ENCODE results near the gene TMEM128.
"Not testable (repeated sequence)": the region's sequence is repeated elsewhere in the genome, so short reads cannot be mapped to it uniquely, and the experiment has no call there.

TMEM128 gene

GRCh38 chr4:4254199-4254598, 6.2 kb upstream of the TMEM128 start:
- Histone ChIP-seq H3K9ac (ENCODE audit: low read depth, low read length, poor library complexity, severe bottlenecking) (no peak overlapping the region), H3K4me2 (ENCODE audit: low read depth, low read length, poor library complexity, severe bottlenecking) (no peak overlapping the region), H3K9me3 (ENCODE audit: insufficient read depth, low read depth, low read length) (no peaks in the 10 kb centered on the region), H3K79me2 (ENCODE audit: insufficient read depth, low read length) (no peaks in the 10 kb centered on the region), H3K36me3 (ENCODE audit: insufficient read depth, low read length) (no peaks in the 10 kb centered on the region), H3K4me1 (ENCODE audit: insufficient read depth, low read length, poor library complexity, severe bottlenecking) (peaks cover under 1% of the 10 kb centered on the region), H3K4me3 (ENCODE audit: low read length, poor library complexity, severe bottlenecking) (no peak overlapping the region), H3F3A (ENCODE audit: low read depth) (no peaks in the 10 kb centered on the region), H4K20me1 (ENCODE audit: insufficient read depth, low read length, poor library complexity, severe bottlenecking) (no peaks in the 10 kb centered on the region), H2AFZ (ENCODE audit: low read length) (no peak overlapping the region), H3K27me3 (ENCODE audit: insufficient read depth, low read length, poor library complexity, severe bottlenecking) (no peaks in the 10 kb centered on the region), H3K9me2 (replicated peaks; ENCODE audit: low read depth, low read length) (no peaks in the 10 kb centered on the region)
- TF ChIP-seq EZH2phosphoT487 (IDR thresholded peaks at IDR 0.05; ENCODE audit: borderline replicate concordance) = no peak
- no peak for TF ChIP-seq CTCF (conservative IDR thresholded peaks at IDR 0.05; ENCODE audit: low read length)

GRCh38 chr4:4249866-4250265, 1.8 kb upstream of the TMEM128 start:
- Histone ChIP-seq H3K4me2 (ENCODE audit: low read depth, low read length, poor library complexity, severe bottlenecking) (no peak overlapping the region), H3K9me3 (ENCODE audit: insufficient read depth, low read depth, low read length) (no peaks in the 10 kb centered on the region), H3K9ac (ENCODE audit: low read depth, low read length, poor library complexity, severe bottlenecking) (no peak overlapping the region), H3K36me3 (ENCODE audit: insufficient read depth, low read length) (no peaks in the 10 kb centered on the region), H3K27me3 (ENCODE audit: insufficient read depth, low read length, poor library complexity, severe bottlenecking) (no peaks in the 10 kb centered on the region), H2AFZ (ENCODE audit: low read length) (no peak overlapping the region), H3K79me2 (ENCODE audit: insufficient read depth, low read length) (peaks cover 31% of the 10 kb centered on the region), H3K9me2 (replicated peaks; ENCODE audit: low read depth, low read length) (no peaks in the 10 kb centered on the region), H3F3A (ENCODE audit: low read depth) (no peaks in the 10 kb centered on the region), H3K4me3 (ENCODE audit: low read length, poor library complexity, severe bottlenecking) (no peak overlapping the region), H4K20me1 (ENCODE audit: insufficient read depth, low read length, poor library complexity, severe bottlenecking) (no peaks in the 10 kb centered on the region), H3K4me1 (ENCODE audit: insufficient read depth, low read length, poor library complexity, severe bottlenecking) (peaks cover 21% of the 10 kb centered on the region)
- TF ChIP-seq CTCF (conservative IDR thresholded peaks at IDR 0.05; ENCODE audit: low read length) (no peak), EZH2phosphoT487 (IDR thresholded peaks at IDR 0.05; ENCODE audit: borderline replicate concordance) (no peak)

- H3K4me2 ChIP-seq (ENCODE audit: low read depth, low read length, poor library complexity, severe bottlenecking) = peak overlapping the region; percentile 93
These were observed 1.3 kb upstream of the TMEM128 start for GRCh38 chr4:4249342-4249741.

GRCh38 chr4:4248885-4249203, 821 bp upstream of the TMEM128 start:
- no peaks in the 10 kb centered on the region for H4K20me1 ChIP-seq (ENCODE audit: insufficient read depth, low read length, poor library complexity, severe bottlenecking)
- no peaks in the 10 kb centered on the region for H3K9me2 ChIP-seq (replicated peaks; ENCODE audit: low read depth, low read length)
- TF ChIP-seq CTCF (conservative IDR thresholded peaks at IDR 0.05; ENCODE audit: low read length) (no peak), EZH2phosphoT487 (IDR thresholded peaks at IDR 0.05; ENCODE audit: borderline replicate concordance) (no peak)
- no peaks in the 10 kb centered on the region; the same call in 1 of the 2 replicates for H3K36me3 ChIP-seq (ENCODE audit: insufficient read depth, low read length)
- no peaks in the 10 kb centered on the region for H3K9me3 ChIP-seq (ENCODE audit: insufficient read depth, low read depth, low read length)
- peak overlapping the region; percentile 95 for H3K9ac ChIP-seq (ENCODE audit: low read depth, low read length, poor library complexity, severe bottlenecking)
- no peaks in the 10 kb centered on the region for H3K27me3 ChIP-seq (ENCODE audit: insufficient read depth, low read length, poor library complexity, severe bottlenecking)
- H3K4me2 ChIP-seq (ENCODE audit: low read depth, low read length, poor library complexity, severe bottlenecking) = peak overlapping the region; percentile 93
- H3K4me3 ChIP-seq (ENCODE audit: low read length, poor library complexity, severe bottlenecking) = peak overlapping the region; percentile 94
- peak overlapping the region; percentile 92; the same call in 1 of the 2 replicates for H2AFZ ChIP-seq (ENCODE audit: low read length)
- peaks cover 21% of the 10 kb centered on the region for H3K4me1 ChIP-seq (ENCODE audit: insufficient read depth, low read length, poor library complexity, severe bottlenecking)
- H3F3A ChIP-seq (ENCODE audit: low read depth) = no peaks in the 10 kb centered on the region
- peaks cover 31% of the 10 kb centered on the region for H3K79me2 ChIP-seq (ENCODE audit: insufficient read depth, low read length)

More at GRCh38 chr4:4249342-4249741, 1.3 kb upstream of the TMEM128 start:
- Histone ChIP-seq H3K79me2 (ENCODE audit: insufficient read depth, low read length) (peaks cover 31% of the 10 kb centered on the region), H3K4me1 (ENCODE audit: insufficient read depth, low read length, poor library complexity, severe bottlenecking) (peaks cover 21% of the 10 kb centered on the region), H3K9ac (ENCODE audit: low read depth, low read length, poor library complexity, severe bottlenecking) (peak overlapping the region; percentile 95), H3K4me3 (ENCODE audit: low read length, poor library complexity, severe bottlenecking) (peak overlapping the region; percentile 94)
- H3K9me3 ChIP-seq (ENCODE audit: insufficient read depth, low read depth, low read length); H3K36me3 ChIP-seq (ENCODE audit: insufficient read depth, low read length); H3K27me3 ChIP-seq (ENCODE audit: insufficient read depth, low read length, poor library complexity, severe bottlenecking); H3F3A ChIP-seq (ENCODE audit: low read depth); H4K20me1 ChIP-seq (ENCODE audit: insufficient read depth, low read length, poor library complexity, severe bottlenecking); H2AFZ ChIP-seq (ENCODE audit: low read length); H3K9me2 ChIP-seq (replicated peaks; ENCODE audit: low read depth, low read length): not testable (repeated sequence)
